ENCODE data around the gene ZNF423.

Gene ZNF423

DNA sequence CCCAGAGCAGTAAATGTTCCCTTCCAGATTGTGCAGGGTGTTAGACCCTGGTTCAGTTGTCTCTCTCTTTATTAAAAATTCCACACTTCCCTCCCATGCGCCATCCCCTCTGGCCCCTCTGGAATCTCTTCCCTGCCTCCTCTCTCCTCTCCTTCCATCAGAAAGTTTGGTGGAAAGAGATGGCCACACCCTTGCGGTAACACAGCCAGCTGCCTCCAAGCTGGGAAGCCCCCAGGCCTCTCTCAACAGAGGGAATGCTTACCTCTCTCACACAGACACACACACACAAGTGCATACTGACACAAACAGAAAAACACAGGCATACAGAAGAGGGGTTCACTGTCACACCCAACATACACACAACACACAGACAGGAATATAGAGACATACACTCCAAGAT lies 261.8 kb downstream of the ZNF423 start:
- no peaks in the 10 kb centered on the region for H3K36me3 ChIP-seq (ENCODE audit: control insufficient read depth, insufficient read depth, low read length)
- H3K4me2 ChIP-seq (ENCODE audit: low read length), result no peak overlapping the region
- no peak overlapping the region for H2AFZ ChIP-seq
- H3K4me1 ChIP-seq, result no peaks in the 10 kb centered on the region
- TF ChIP-seq, protein P1, sequence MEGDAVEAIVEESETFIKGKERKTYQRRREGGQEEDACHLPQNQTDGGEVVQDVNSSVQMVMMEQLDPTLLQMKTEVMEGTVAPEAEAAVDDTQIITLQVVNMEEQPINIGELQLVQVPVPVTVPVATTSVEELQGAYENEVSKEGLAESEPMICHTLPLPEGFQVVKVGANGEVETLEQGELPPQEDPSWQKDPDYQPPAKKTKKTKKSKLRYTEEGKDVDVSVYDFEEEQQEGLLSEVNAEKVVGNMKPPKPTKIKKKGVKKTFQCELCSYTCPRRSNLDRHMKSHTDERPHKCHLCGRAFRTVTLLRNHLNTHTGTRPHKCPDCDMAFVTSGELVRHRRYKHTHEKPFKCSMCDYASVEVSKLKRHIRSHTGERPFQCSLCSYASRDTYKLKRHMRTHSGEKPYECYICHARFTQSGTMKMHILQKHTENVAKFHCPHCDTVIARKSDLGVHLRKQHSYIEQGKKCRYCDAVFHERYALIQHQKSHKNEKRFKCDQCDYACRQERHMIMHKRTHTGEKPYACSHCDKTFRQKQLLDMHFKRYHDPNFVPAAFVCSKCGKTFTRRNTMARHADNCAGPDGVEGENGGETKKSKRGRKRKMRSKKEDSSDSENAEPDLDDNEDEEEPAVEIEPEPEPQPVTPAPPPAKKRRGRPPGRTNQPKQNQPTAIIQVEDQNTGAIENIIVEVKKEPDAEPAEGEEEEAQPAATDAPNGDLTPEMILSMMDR (IDR thresholded peaks at IDR 0.05), result no peak
- H3K9ac ChIP-seq, result no peak overlapping the region
- H3K27ac ChIP-seq, result no peak overlapping the region
- peaks cover 4% of the 10 kb centered on the region for H3K79me2 ChIP-seq
- no peaks in the 10 kb centered on the region for H3K27me3 ChIP-seq (ENCODE audit: control insufficient read depth, insufficient read depth, low read length)
- H3K4me3 ChIP-seq (ENCODE audit: low read depth, low read length), result no peak overlapping the region
- H3K9me3 ChIP-seq (ENCODE audit: control insufficient read depth, low read length), result no peaks in the 10 kb centered on the region

DNA sequence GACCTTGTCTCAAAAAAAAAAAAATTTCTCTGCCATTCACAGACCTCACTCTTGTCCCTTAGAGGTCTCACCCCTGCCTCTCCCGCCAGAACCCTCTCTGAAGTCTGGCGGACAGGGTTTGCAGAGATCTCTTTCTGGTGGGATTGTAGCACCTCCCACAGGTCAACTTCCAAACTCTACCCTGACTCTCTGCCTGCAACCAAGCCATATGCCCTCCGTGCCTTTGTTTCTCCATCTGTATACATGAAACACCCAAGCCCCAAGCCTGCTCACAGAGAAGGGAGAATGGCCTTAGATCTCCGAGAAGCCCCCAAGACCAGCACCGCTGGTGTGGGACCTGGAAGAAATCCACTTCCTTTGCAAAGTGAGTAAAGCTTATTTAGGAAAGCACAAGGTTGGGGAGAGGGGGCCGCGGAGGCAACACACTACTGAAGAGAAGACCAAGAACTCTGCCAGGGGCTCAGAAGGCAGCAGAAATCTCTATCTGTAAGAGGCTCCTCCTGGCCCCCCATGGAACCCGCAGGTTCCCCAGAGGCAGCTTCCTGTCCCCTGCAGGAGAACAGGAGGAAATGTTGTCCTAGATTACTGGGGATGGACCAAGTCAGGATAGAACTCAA lies 262.4 kb downstream of the ZNF423 start:
- Histone ChIP-seq H3K27me3 (ENCODE audit: control insufficient read depth, insufficient read depth, low read length) (no peaks in the 10 kb centered on the region), H3K4me1 (no peaks in the 10 kb centered on the region), H2AFZ (no peak overlapping the region), H3K9ac (no peak overlapping the region), H3K9me3 (ENCODE audit: control insufficient read depth, low read length) (no peaks in the 10 kb centered on the region), H3K36me3 (ENCODE audit: control insufficient read depth, insufficient read depth, low read length) (no peaks in the 10 kb centered on the region), H3K4me3 (ENCODE audit: low read depth, low read length) (no peak overlapping the region), H3K27ac (no peak overlapping the region), H3K4me2 (ENCODE audit: low read length) (no peak overlapping the region), H3K79me2 (peaks cover 4% of the 10 kb centered on the region)
- TF ChIP-seq, protein P1 (IDR thresholded peaks at IDR 0.05), result no peak

DNA sequence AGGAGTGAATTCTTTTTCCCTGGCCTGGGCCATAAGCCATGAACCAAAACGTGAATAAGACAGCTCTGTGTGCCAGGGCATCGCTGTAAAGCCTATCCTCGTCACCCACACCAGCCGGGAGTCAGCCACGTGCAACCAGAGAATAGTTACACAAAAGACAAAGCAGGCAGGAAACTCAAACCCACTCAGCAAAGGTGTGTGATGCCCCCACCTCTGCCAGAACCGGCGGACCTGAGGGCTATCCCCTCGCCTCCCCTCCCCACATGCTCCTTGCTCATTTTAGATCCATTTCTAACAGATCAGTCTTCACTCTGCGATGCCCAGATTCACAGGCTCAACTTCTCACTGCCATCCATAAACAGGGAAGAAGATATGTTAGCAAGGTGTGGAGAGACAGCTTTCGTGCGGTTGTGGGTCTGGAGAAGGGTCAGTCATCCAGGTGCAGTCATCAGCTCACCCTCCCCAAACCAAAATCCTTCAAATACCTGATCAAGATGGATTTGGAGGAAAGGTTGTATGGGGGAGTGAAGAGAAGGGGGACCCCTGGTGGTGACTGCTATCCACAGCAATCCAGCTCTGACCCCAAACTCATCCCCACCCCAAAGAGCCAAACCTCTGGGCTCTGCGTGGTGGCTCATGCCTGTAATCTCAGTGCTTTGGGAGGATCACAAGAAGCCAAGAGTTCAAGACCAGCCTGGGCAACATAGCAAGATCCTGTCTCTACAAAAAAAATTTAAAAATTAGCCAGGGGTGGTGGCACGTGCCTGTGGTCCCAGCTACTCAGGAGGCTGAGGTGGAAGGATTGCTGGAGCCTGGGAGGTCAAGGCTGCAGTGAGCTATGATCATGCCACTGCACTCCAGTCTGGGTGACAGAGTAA lies 263.1 kb downstream of the ZNF423 start:
- no peak overlapping the region for H3K9ac ChIP-seq
- no peak overlapping the region for H3K27ac ChIP-seq
- H3K9me3 ChIP-seq (ENCODE audit: control insufficient read depth, low read length), result no peaks in the 10 kb centered on the region
- no peak overlapping the region for H3K4me2 ChIP-seq (ENCODE audit: low read length)
- peaks cover 4% of the 10 kb centered on the region for H3K79me2 ChIP-seq
- TF ChIP-seq, protein P1 (IDR thresholded peaks at IDR 0.05), result peak; percentile 78
- peak overlapping the region; percentile 15 for H2AFZ ChIP-seq
- no peak overlapping the region for H3K4me3 ChIP-seq (ENCODE audit: low read depth, low read length)
- no peaks in the 10 kb centered on the region for H3K27me3 ChIP-seq (ENCODE audit: control insufficient read depth, insufficient read depth, low read length)
- H3K36me3 ChIP-seq (ENCODE audit: control insufficient read depth, insufficient read depth, low read length), result no peaks in the 10 kb centered on the region
- no peaks in the 10 kb centered on the region for H3K4me1 ChIP-seq

DNA sequence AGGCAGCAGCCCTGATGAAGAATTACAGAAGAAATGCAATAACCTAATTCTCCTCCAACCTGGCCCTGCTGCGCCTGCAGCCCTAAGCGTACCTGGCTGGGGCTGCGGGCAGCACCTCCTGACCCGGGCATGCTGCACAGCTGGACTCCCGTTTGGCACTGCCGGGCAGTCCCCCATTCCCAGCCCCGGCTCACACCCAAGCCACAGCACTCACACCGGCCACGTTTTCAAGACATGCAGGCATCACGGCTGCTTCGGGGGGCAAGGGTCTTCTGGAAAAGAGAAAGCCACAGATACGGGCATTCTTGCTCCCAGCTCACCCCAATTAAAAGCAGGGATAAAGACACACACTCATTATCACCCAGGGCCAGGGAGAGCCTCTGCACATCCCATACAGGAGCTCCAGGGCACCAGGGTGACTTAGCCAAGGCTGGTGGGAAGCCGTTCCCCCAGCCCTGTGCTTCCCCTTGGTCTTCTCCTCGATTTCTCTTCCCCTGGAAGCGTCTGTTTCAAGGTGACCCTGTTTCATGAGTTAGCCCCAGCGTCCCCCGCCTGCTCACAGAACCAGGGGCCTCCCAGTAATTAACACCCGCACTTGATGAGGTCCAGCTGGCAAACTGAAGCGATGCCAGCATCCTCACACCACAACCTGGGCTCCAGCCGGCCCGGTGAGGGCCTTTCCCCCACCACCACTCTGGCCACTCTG lies 265.6 kb downstream of the ZNF423 start:
- TF ChIP-seq, protein P1 (IDR thresholded peaks at IDR 0.05), result no peak
- Histone ChIP-seq H3K4me2 (ENCODE audit: low read length) (no peak overlapping the region), H3K27me3 (ENCODE audit: control insufficient read depth, insufficient read depth, low read length) (no peaks in the 10 kb centered on the region), H3K4me3 (ENCODE audit: low read depth, low read length) (no peak overlapping the region), H3K9ac (no peak overlapping the region), H3K79me2 (peaks cover 4% of the 10 kb centered on the region), H3K36me3 (ENCODE audit: control insufficient read depth, insufficient read depth, low read length) (no peaks in the 10 kb centered on the region), H3K27ac (no peak overlapping the region), H3K4me1 (no peaks in the 10 kb centered on the region), H3K9me3 (ENCODE audit: control insufficient read depth, low read length) (no peaks in the 10 kb centered on the region), H2AFZ (no peak overlapping the region)
